ENCODE data around the gene GNAL. TPM values are rescaled to one million over a fixed set of nuclear protein-coding genes. Genes with fewer than 3 reads are reported as not detected.

GNAL gene
- total RNA-seq, 4 donors from 2014 or later = 4.4 to 35.4 (median 9.1) TPM

DNA sequence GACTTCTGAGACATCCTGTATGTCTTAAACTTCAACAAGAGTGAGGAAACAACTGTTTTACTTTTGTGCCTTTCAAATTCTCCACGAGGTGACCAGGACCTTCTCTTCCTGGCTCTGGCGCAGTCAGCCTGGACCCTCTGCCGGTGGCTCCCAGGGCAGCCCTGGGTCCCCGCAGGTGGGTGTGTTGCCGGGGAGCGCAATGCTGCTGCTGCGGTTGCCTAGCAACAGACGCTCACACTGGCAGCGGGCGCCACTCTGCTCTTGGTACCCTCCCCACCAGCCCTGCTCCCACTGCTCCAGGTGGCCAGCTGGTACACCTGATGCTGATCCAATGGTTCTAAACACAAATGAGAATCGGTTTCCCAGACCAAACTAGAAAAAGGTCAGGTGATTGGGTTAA lies 58.7 kb downstream of the GNAL start:
- intact Hi-C loops (cut with DNase I; ENCODE audit: low total_unique reads) (no loop called here), in situ Hi-C loops (cut with MboI; ENCODE audit: low sequenced_read_pairs in 4 of 4) (loop anchor here in 2 of 4 donors (25.0 kb wide), 2 partner anchors 265 to 290 kb away; no protein-coding TSS in a partner anchor)
- Histone ChIP-seq H3K4me1 (peaks cover 3% of the 10 kb centered on the region in 2 donors), H3K27ac (no peak overlapping the region), H3K27me3 (peaks cover 23 to 27% (median 23%) of the 10 kb centered on the region in 3 donors), H3K36me3 (no peaks in the 10 kb centered on the region), H3K9me3 (no peaks in the 10 kb centered on the region), H3K4me3 (no peak overlapping the region)
- ATAC-seq (no peak), DNase-seq (no peak)
- no peak for TF ChIP-seq POLR2A (IDR thresholded peaks at IDR 0.05)
- TF ChIP-seq, protein P1, sequence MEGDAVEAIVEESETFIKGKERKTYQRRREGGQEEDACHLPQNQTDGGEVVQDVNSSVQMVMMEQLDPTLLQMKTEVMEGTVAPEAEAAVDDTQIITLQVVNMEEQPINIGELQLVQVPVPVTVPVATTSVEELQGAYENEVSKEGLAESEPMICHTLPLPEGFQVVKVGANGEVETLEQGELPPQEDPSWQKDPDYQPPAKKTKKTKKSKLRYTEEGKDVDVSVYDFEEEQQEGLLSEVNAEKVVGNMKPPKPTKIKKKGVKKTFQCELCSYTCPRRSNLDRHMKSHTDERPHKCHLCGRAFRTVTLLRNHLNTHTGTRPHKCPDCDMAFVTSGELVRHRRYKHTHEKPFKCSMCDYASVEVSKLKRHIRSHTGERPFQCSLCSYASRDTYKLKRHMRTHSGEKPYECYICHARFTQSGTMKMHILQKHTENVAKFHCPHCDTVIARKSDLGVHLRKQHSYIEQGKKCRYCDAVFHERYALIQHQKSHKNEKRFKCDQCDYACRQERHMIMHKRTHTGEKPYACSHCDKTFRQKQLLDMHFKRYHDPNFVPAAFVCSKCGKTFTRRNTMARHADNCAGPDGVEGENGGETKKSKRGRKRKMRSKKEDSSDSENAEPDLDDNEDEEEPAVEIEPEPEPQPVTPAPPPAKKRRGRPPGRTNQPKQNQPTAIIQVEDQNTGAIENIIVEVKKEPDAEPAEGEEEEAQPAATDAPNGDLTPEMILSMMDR (IDR thresholded peaks at IDR 0.05 in 4 of 5, conservative IDR thresholded peaks at IDR 0.05 in 1 of 5) = no peak

DNA sequence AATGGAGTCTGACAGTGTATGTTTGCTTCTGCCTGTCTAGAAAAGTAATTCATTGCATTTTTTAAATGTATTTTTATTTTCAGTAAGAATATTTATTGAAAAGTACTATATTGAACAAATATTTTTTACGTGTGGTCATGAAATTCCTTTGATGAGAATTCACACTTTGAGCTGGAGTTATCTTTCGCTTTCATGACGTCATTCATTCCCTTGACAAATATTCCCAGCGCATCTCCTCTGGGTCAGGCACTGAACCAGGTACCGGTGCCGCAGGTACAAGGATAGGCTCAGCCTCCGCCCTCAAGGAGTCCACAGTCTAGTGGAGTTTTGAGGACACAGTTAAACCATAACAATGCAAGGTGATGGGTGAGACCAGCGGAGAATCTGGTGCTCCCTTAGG lies 60.2 kb downstream of the GNAL start:
- peaks cover 3 to 7% of the 10 kb centered on the region in 2 donors for H3K4me1 ChIP-seq
- no peak overlapping the region for H3K4me3 ChIP-seq
- in situ Hi-C loops (cut with MboI; ENCODE audit: low sequenced_read_pairs in 4 of 4) = loop anchor here in 2 of 4 donors (25.0 kb wide), 2 partner anchors 263 to 288 kb away; no protein-coding TSS in a partner anchor
- intact Hi-C loops (cut with DNase I; ENCODE audit: low total_unique reads) = no loop called here
- H3K36me3 ChIP-seq = no peaks in the 10 kb centered on the region
- DNase-seq = no peak
- no peak overlapping the region for H3K27ac ChIP-seq
- H3K27me3 ChIP-seq = peaks cover 24 to 39% (median 32%) of the 10 kb centered on the region in 3 donors
- no peak for TF ChIP-seq POLR2A (IDR thresholded peaks at IDR 0.05)
- TF ChIP-seq, protein P1 (IDR thresholded peaks at IDR 0.05 in 4 of 5, conservative IDR thresholded peaks at IDR 0.05 in 1 of 5) = no peak
- no peak for ATAC-seq
- H3K9me3 ChIP-seq = no peaks in the 10 kb centered on the region

DNA sequence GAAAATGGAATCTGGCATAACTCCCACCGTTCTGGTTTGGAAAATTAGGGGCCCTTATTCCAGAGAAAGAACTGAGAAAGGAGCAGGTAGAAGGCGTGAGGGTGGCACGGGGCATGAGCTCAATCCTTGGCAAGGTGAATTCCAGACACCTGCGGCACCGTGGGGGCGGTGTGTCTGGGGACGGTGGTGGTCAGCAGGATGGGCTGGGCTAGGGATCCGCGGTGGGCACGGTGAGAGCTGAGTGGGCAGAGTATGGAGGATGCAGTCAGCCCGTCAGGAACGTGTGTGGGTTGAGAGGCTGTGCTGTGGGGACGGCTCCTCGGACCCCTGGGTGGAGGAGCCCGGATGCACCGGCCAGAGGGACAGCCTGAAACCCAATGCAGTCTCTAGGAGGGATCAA lies 61.1 kb downstream of the GNAL start:
- H3K36me3 ChIP-seq = no peaks in the 10 kb centered on the region
- no peak for TF ChIP-seq POLR2A (IDR thresholded peaks at IDR 0.05)
- TF ChIP-seq, protein P1 (IDR thresholded peaks at IDR 0.05 in 4 of 5, conservative IDR thresholded peaks at IDR 0.05 in 1 of 5) = no peak
- H3K27me3 ChIP-seq = peaks cover 24 to 39% (median 32%) of the 10 kb centered on the region in 3 donors
- H3K9me3 ChIP-seq = no peaks in the 10 kb centered on the region
- H3K4me3 ChIP-seq = no peak overlapping the region
- intact Hi-C loops (cut with DNase I; ENCODE audit: low total_unique reads) = no loop called here
- in situ Hi-C loops (cut with MboI; ENCODE audit: low sequenced_read_pairs in 4 of 4) = no loop called here
- DNase-seq (no peak), ATAC-seq (no peak)
- no peak overlapping the region for H3K27ac ChIP-seq
- H3K4me1 ChIP-seq = peaks cover 3 to 7% of the 10 kb centered on the region in 2 donors

DNA sequence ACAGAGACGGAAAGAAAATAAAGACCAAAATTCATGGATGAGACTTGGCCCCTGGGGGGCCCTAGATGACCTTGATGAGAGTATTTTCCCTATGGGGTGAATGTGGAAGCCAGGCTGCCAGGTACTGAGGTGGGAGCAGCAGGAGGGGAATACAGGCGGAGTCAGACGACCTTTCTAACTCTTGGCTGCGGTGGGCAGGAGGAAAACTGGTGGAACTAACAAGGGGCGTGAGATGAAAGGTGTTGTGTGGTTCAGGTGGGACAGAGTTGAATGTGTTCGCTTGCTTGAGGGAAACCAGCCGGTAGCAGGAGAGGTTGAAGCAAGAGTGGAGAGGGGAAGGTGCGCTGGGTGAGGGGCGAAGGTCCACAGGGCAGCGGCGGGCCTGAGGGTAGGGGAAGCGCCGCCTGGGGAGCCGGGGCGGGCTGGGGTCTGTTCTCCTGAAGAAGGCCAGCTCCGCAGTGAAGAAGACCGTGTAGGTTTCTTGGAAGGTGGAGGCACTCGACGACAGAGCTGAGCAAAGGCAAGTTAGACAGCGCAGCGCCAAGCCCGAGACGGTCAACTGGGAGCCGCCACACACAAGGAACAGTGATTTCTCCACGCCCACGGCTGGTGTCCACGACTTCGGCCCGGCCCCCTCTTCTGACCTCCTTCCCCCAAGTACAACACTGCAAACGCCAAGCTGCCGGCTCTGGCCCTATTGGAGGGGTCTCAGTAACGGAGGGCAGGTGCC lies 61.7 kb downstream of the GNAL start:
- in situ Hi-C loops (cut with MboI; ENCODE audit: low sequenced_read_pairs in 4 of 4) (no loop called here), intact Hi-C loops (cut with DNase I; ENCODE audit: low total_unique reads) (no loop called here)
- ATAC-seq (no peak), DNase-seq (no peak)
- Histone ChIP-seq H3K27me3 (peaks cover 24 to 39% (median 32%) of the 10 kb centered on the region in 3 donors), H3K27ac (no peak overlapping the region), H3K36me3 (no peaks in the 10 kb centered on the region), H3K9me3 (no peaks in the 10 kb centered on the region), H3K4me1 (peaks cover 3 to 7% of the 10 kb centered on the region in 2 donors), H3K4me3 (peak overlapping the region in 1 of 4 donors; percentile 50)
- TF ChIP-seq, protein P1 (IDR thresholded peaks at IDR 0.05 in 4 of 5, conservative IDR thresholded peaks at IDR 0.05 in 1 of 5) = no peak
- no peak for TF ChIP-seq POLR2A (IDR thresholded peaks at IDR 0.05)
